Measurements from ENCODE around the gene ZNF229.
"Not testable (repeated sequence)": the region's sequence is repeated elsewhere in the genome, so short reads cannot be mapped to it uniquely, and the experiment has no call there.

DNA sequence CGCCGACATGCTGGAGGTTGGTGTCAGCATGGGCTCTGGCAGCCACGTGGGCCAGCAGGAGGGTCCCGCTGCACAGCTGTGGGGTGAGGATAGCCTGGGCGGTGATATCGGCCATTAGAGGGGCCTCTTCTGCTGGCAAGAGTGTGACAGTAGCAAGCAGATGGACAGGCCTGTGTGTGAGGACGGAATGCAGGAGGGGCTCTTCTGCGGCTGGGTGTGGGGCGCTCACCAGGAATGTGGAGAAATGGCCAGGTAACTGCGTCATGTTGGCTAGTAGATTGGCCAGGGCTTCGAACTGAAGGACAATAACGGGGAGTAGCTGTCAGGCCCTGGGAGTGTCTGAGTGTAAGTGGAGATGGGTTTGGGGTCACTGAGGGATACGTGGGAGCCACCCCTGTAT is 7.7 kb upstream of the ZNF229 start:
- TF ChIP-seq CTCF (IDR thresholded peaks at IDR 0.05); POLR2A (IDR thresholded peaks at IDR 0.05; ENCODE audit: low read depth): not testable (repeated sequence)
